Thoracic aorta (tissue), 2 donors: ENCODE results near the gene FKBP1C. TPM values are rescaled to one million over a fixed set of nuclear protein-coding genes. Genes with fewer than 3 reads are reported as not detected.
"Not testable (repeated sequence)": the region's sequence is repeated elsewhere in the genome, so short reads cannot be mapped to it uniquely, and the experiment has no call there.

Experiments used
- ATAC-seq: fragments of 150-250 bp; one replicate; pipeline ENCODE4 v1.8.0; 2017; ENCODE audit warnings: low read depth; ENCODE audit not compliant: insufficient number of reproducible peaks, low FRiP score
- DNase-seq: peaks from one replicate; pipeline ENCODE4 v3.0.0-alpha.2; 2020; ENCODE audit warnings: low spot score
- H3K27ac ChIP-seq, 2 donors: fragments of 200-600 bp; sonication (generic); 1 replicate in 1 of 2; 2 replicates in 1 of 2; pipeline ENCODE4 v1.5.1; 2016; ENCODE audit warnings: mild to moderate bottlenecking in 2 of 2, moderate library complexity in 2 of 2
- H3K27me3 ChIP-seq: fragments of 200-600 bp; sonication (generic); replicated peaks from 2 replicates; pipeline ENCODE4 v1.6.0; 2016; ENCODE audit warnings: mild to moderate bottlenecking; ENCODE audit not compliant: insufficient read depth
- H3K36me3 ChIP-seq: fragments of 200-600 bp; sonication (generic); one replicate; pipeline ENCODE4 v1.5.1; 2016
- H3K4me1 ChIP-seq, 2 donors: fragments of 200-600 bp; sonication (generic); 1 replicate in 1 of 2; 2 replicates in 1 of 2; pipeline versions ENCODE4 v1.5.1 to v1.6.0; 2016; ENCODE audit warnings: low read depth in 2 of 2, mild to moderate bottlenecking in 1 of 2; ENCODE audit not compliant: control insufficient read depth in 1 of 2
- H3K4me3 ChIP-seq: fragments of 200-600 bp; sonication (generic); 2 replicates; pipeline ENCODE4 v1.5.1; 2016; ENCODE audit warnings: mild to moderate bottlenecking
- H3K9me3 ChIP-seq: fragments of 200-600 bp; sonication (generic); 2 replicates; pipeline ENCODE4 v1.5.1; 2016
- CTCF ChIP-seq: fragments of 200-600 bp; sonication (generic); IDR thresholded peaks from one replicate; pipeline ENCODE4 v1.5.1; 2019; ENCODE audit warnings: antibody characterized with exemption
- total RNA-seq, 2 donors: library from RNA; depleted of rRNA; stranded (reverse); fragments of >200 nt; gene quantifications; one replicate each; pipeline versions ENCODE4 v1.1.0 to v1.2.3, GENCODE V29; 2016

FKBP1C gene
- total RNA-seq, 2 donors from 2014 or later = not detected

GRCh38 chr6:63224179-63224578 is 12.9 kb downstream of the FKBP1C start:
- TF ChIP-seq CTCF = no peak
- no peaks in the 10 kb centered on the region for H3K4me1 ChIP-seq
- H3K9me3 ChIP-seq = no peaks in the 10 kb centered on the region
- no peak overlapping the region for H3K4me3 ChIP-seq
- H3K27me3 ChIP-seq = no peaks in the 10 kb centered on the region
- H3K36me3 ChIP-seq = no peaks in the 10 kb centered on the region
- DNase-seq (no peak), ATAC-seq (no peak)
- no peak overlapping the region for H3K27ac ChIP-seq

GRCh38 chr6:63225987-63226386 is 14.7 kb downstream of the FKBP1C start:
- not testable (repeated sequence) for H3K27ac ChIP-seq, H3K27me3 ChIP-seq, ATAC-seq, H3K36me3 ChIP-seq, H3K4me3 ChIP-seq, H3K9me3 ChIP-seq, DNase-seq, H3K4me1 ChIP-seq

- not testable (repeated sequence) for H3K36me3 ChIP-seq, H3K27ac ChIP-seq, DNase-seq, H3K4me1 ChIP-seq, ATAC-seq, H3K27me3 ChIP-seq, H3K9me3 ChIP-seq, H3K4me3 ChIP-seq
Observed at GRCh38 chr6:63227928-63228894, 16.9 kb downstream of the FKBP1C start.

- not testable (repeated sequence) for H3K27me3 ChIP-seq, DNase-seq, ATAC-seq
Observed at GRCh38 chr6:63230027-63230426, 18.8 kb downstream of the FKBP1C start.

GRCh38 chr6:63230511-63230910 is 19.2 kb downstream of the FKBP1C start:
- ATAC-seq, H3K27me3 ChIP-seq, H3K9me3 ChIP-seq, H3K4me3 ChIP-seq, H3K27ac ChIP-seq, H3K36me3 ChIP-seq, DNase-seq, H3K4me1 ChIP-seq: not testable (repeated sequence)

More at GRCh38 chr6:63230027-63230426, 18.8 kb downstream of the FKBP1C start:
- H3K36me3 ChIP-seq, H3K9me3 ChIP-seq, H3K4me3 ChIP-seq, H3K4me1 ChIP-seq, H3K27ac ChIP-seq: not testable (repeated sequence)

- Histone ChIP-seq H3K27ac (no peak overlapping the region), H3K4me1 (no peaks in the 10 kb centered on the region), H3K4me3 (no peak overlapping the region), H3K27me3 (no peaks in the 10 kb centered on the region), H3K36me3 (no peaks in the 10 kb centered on the region), H3K9me3 (no peaks in the 10 kb centered on the region)
- ATAC-seq = no peak
- no peak for DNase-seq
- TF ChIP-seq CTCF = no peak
Observed at GRCh38 chr6:63236398-63236817, 25.1 kb downstream of the FKBP1C start.

- Histone ChIP-seq H3K27ac (no peak overlapping the region), H3K27me3 (no peaks in the 10 kb centered on the region), H3K4me3 (no peak overlapping the region), H3K4me1 (no peaks in the 10 kb centered on the region), H3K36me3 (no peaks in the 10 kb centered on the region), H3K9me3 (no peaks in the 10 kb centered on the region)
- ATAC-seq (no peak), DNase-seq (no peak)
- no peak for TF ChIP-seq CTCF
Observed at GRCh38 chr6:63245420-63245819, 34.2 kb downstream of the FKBP1C start.
